Measurements from ENCODE around the gene CDC25B. TPM values are rescaled to one million over a fixed set of nuclear protein-coding genes. Genes with fewer than 3 reads are reported as not detected.

CDC25B gene
- total RNA-seq, 1 experiment from 2014 or later: 223 TPM

DNA sequence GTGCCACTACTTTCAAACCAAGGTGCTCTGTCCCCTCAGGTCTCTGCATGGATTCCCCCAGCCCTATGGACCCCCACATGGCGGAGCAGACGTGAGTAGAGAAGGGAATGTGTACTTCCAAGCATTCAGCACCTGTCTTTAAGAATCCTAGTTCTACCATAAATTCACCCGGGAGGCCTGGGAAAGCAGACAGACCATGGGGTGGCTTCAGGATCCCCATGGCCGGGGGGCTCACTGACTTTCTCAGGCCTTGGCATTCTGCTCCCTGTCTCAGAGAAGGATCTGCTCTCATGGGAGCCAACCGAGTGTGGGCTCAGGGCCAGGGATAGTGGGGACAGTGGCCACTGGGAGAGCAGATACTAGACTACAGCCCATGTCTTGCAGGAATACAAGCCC, 2.3 kb downstream of the CDC25B start:
- CTCF ChIA-PET: no interaction called here
- BruUV-seq (replicated peaks): no TSS peak
- Histone ChIP-seq H4K20me1 (ENCODE audit: insufficient read depth) (no peaks in the 10 kb centered on the region), H3K9me2 (ENCODE audit: insufficient read depth) (no peaks in the 10 kb centered on the region), H3K4me2 (ENCODE audit: low read length) (peak overlapping the region; percentile 94), H3K79me2 (ENCODE audit: insufficient read depth, low read length) (peaks cover 65% of the 10 kb centered on the region), H3K4me1 (ENCODE audit: control insufficient read depth in 1 of 2, insufficient read depth in 2 of 2, low read length in 2 of 2) (peaks cover 25 to 61% of the 10 kb centered on the region in 2 experiments), H2AFZ (ENCODE audit: low read depth, low read length, poor library complexity, severe bottlenecking) (no peak overlapping the region), H3K27me3 (ENCODE audit: insufficient read depth, low read length) (no peaks in the 10 kb centered on the region), H3K9me3 (ENCODE audit: control insufficient read depth in 1 of 2, insufficient read depth in 1 of 2, low read depth in 1 of 2, low read length in 2 of 2) (no peaks in the 10 kb centered on the region), H3K27ac (ENCODE audit: low read depth, low read length) (peak overlapping the region; percentile 97), H3K36me3 (ENCODE audit: control insufficient read depth in 1 of 2, insufficient read depth in 2 of 2, low read length in 2 of 2) (peaks cover 32 to 51% of the 10 kb centered on the region in 2 experiments), H3K4me3 (replicated peaks in 1 of 2; ENCODE audit: low read depth in 1 of 2, low read length in 2 of 2) (peak overlapping the region; percentile 66 to 80), H3K9ac (ENCODE audit: low read length) (peak overlapping the region; percentile 95)
- no peak for ATAC-seq
- intact Hi-C loops (cut with micrococcal nuclease): no loop called here
- DNase-seq (ENCODE audit: low read depth, low spot score): no peak
- no peak for TF ChIP-seq EZH2 (IDR thresholded peaks at IDR 0.05)
- TF ChIP-seq ZNF274 (IDR thresholded peaks at IDR 0.05; ENCODE audit: low read depth, low read length): no peak
- no peak for TF ChIP-seq MAX (IDR thresholded peaks at IDR 0.05)
- TF ChIP-seq SIN3A (IDR thresholded peaks at IDR 0.05; ENCODE audit: low read depth): no peak
- no peak for TF ChIP-seq ZFX (IDR thresholded peaks at IDR 0.05)
- TF ChIP-seq POLR2A (IDR thresholded peaks at IDR 0.05; ENCODE audit: borderline replicate concordance, extremely low read depth, insufficient read depth, insufficient read length): no peak
- TF ChIP-seq FOSL1 (IDR thresholded peaks at IDR 0.05; ENCODE audit: low read depth): no peak
- no peak for TF ChIP-seq YY1 (IDR thresholded peaks at IDR 0.05; ENCODE audit: extremely low read depth, insufficient replicate concordance, low read depth, low read length)
- RAD21 ChIA-PET (ENCODE audit: low non-redundant PET in 1 of 2, low total read pairs in 2 of 2, uncharacterized antibody in 2 of 2, unreplicated experiment in 2 of 2): no interaction called here
- POLR2A ChIA-PET: no interaction called here

GRCh38 chr20:3798908-3799248, 2.8 kb downstream of the CDC25B start:
- Histone ChIP-seq H3K4me3 (replicated peaks in 1 of 2; ENCODE audit: low read depth in 1 of 2, low read length in 2 of 2) (no peak overlapping the region), H3K79me2 (ENCODE audit: insufficient read depth, low read length) (peaks cover 67% of the 10 kb centered on the region), H3K9ac (ENCODE audit: low read length) (peak overlapping the region; percentile 95), H3K4me2 (ENCODE audit: low read length) (peak overlapping the region; percentile 94), H3K4me1 (ENCODE audit: control insufficient read depth in 1 of 2, insufficient read depth in 2 of 2, low read length in 2 of 2) (peaks cover 25 to 66% of the 10 kb centered on the region in 2 experiments), H3K9me2 (ENCODE audit: insufficient read depth) (no peaks in the 10 kb centered on the region), H3K27me3 (ENCODE audit: insufficient read depth, low read length) (no peaks in the 10 kb centered on the region), H4K20me1 (ENCODE audit: insufficient read depth) (no peaks in the 10 kb centered on the region), H3K27ac (ENCODE audit: low read depth, low read length) (peak overlapping the region; percentile 97), H2AFZ (ENCODE audit: low read depth, low read length, poor library complexity, severe bottlenecking) (no peak overlapping the region), H3K9me3 (ENCODE audit: control insufficient read depth in 1 of 2, insufficient read depth in 1 of 2, low read depth in 1 of 2, low read length in 2 of 2) (no peaks in the 10 kb centered on the region), H3K36me3 (ENCODE audit: control insufficient read depth in 1 of 2, insufficient read depth in 2 of 2, low read length in 2 of 2) (peaks cover 32 to 56% of the 10 kb centered on the region in 2 experiments)
- intact Hi-C loops (cut with micrococcal nuclease): no loop called here
- DNase-seq (ENCODE audit: low read depth, low spot score) (no peak), ATAC-seq (no peak)
- POLR2A ChIA-PET: interaction anchor here (2.7 kb wide), 1 partner anchor 15 kb away, joined by 13 read pairs; no protein-coding TSS in a partner anchor
- RAD21 ChIA-PET (ENCODE audit: low non-redundant PET in 1 of 2, low total read pairs in 2 of 2, uncharacterized antibody in 2 of 2, unreplicated experiment in 2 of 2): no interaction called here
- no TSS peak for BruUV-seq (replicated peaks)
- CTCF ChIA-PET: no interaction called here
- TF ChIP-seq SRF (IDR thresholded peaks at IDR 0.05; ENCODE audit: low read depth): no peak
- TF ChIP-seq FOSL1 (IDR thresholded peaks at IDR 0.05; ENCODE audit: low read depth): no peak
- no peak for TF ChIP-seq EGR1 (IDR thresholded peaks at IDR 0.05; ENCODE audit: low read depth)
- no peak for TF ChIP-seq MAX (IDR thresholded peaks at IDR 0.05)
- TF ChIP-seq YY1 (IDR thresholded peaks at IDR 0.05; ENCODE audit: extremely low read depth, insufficient replicate concordance, low read depth, low read length): no peak
- TF ChIP-seq REST (IDR thresholded peaks at IDR 0.05; ENCODE audit: low read depth): no peak

Measured in HCT116 (cell line).